Small intestine (tissue), 7 donors: ENCODE measurements around the gene TIMP3. TPM values are rescaled to one million over a fixed set of nuclear protein-coding genes. Genes with fewer than 3 reads are reported as not detected.

Experiments
- DNase-seq, 2 donors: peaks; one replicate each; pipeline versions ENCODE4 v3.0.0 to v3.0.0-alpha.2; 2013
- FAIRE-seq: peaks from 2 replicates; lab custom pipeline; 2012; peaks lifted over from hg19 to GRCh38; lab: Jason Lieb, UNC
- H3K27ac ChIP-seq, 3 donors: one replicate each; pipeline ENCODE4 v1.5.1; 2013; ENCODE audit warnings: low read length in 2 of 3, mild to moderate bottlenecking in 2 of 3, control low read depth in 1 of 3, inconsistent platforms in 1 of 3, low read depth in 1 of 3, moderate library complexity in 1 of 3
- H3K27me3 ChIP-seq, 3 donors: one replicate each; pipeline ENCODE4 v1.6.1; 2013; ENCODE audit warnings: low read length in 3 of 3, inconsistent platforms in 1 of 3; ENCODE audit not compliant: control insufficient read depth in 3 of 3, insufficient read depth in 3 of 3
- H3K36me3 ChIP-seq, 3 donors: one replicate each; pipeline ENCODE4 v1.6.1; 2013; ENCODE audit warnings: low read length in 3 of 3, inconsistent platforms in 1 of 3, low read depth in 1 of 3, mild to moderate bottlenecking in 1 of 3, moderate library complexity in 1 of 3; ENCODE audit not compliant: control insufficient read depth in 3 of 3, insufficient read depth in 2 of 3
- H3K4me1 ChIP-seq, 3 donors: one replicate each; pipeline ENCODE4 v1.6.1; 2013; ENCODE audit warnings: low read length in 2 of 3, inconsistent platforms in 1 of 3, low read depth in 1 of 3, mild to moderate bottlenecking in 1 of 3, moderate library complexity in 1 of 3; ENCODE audit not compliant: control insufficient read depth in 3 of 3, insufficient read depth in 2 of 3
- H3K4me3 ChIP-seq, 3 donors: one replicate each; pipeline ENCODE4 v1.5.1; 2013; ENCODE audit warnings: low read length in 3 of 3, control low read depth in 1 of 3, inconsistent platforms in 1 of 3, low read depth in 1 of 3, mild to moderate bottlenecking in 1 of 3, moderate library complexity in 1 of 3
- H3K9me3 ChIP-seq, 2 donors: one replicate each; pipeline ENCODE4 v1.6.1; 2013; ENCODE audit warnings: low read depth in 1 of 2, low read length in 1 of 2; ENCODE audit not compliant: control insufficient read depth in 2 of 2, insufficient read depth in 1 of 2
- WGBS, 3 donors: extraction: QIAGEN DNeasy Blood & Tissue Kit; methylation state at CpG; one replicate each; pipeline ENCODE4 v1.1.7; 2013; 5-methylcytosine and 5-hydroxymethylcytosine counted together
- polyA plus RNA-seq, 4 donors: library from polyadenylated mRNA; stranded (reverse) in 3 of 4; unstranded in 1 of 4; fragments of 200-250 nt in 3 of 4; fragments of 120-200 nt in 1 of 4; gene quantifications; one replicate each; pipeline versions ENCODE4 v1.2.1 to v1.2.3, GENCODE V29; 2013
- donor health status: healthy with polysubstance abuse.
- donor health status: control.
- donor health status: control.
- donor health status: Bipolar disorder and iron deficiency.
- donor health status: healthy.

Gene TIMP3
- polyA plus RNA-seq, 4 donors, result 1.8 to 118 (median 14.9) TPM

- Histone ChIP-seq H3K27me3 (peaks cover 0 to 8% (median 0%) of the 10 kb centered on the region in 3 donors), H3K36me3 (no peaks in the 10 kb centered on the region), H3K27ac (no peak overlapping the region), H3K4me3 (no peak overlapping the region), H3K9me3 (peaks cover 0 to 6% of the 10 kb centered on the region in 2 donors), H3K4me1 (peaks cover 0 to 14% (median 3%) of the 10 kb centered on the region in 3 donors)
- FAIRE-seq (no peak), DNase-seq (no peak)
- 85 to 96% (median 96%) methylated on average over 3 of the region's 3 CpGs for WGBS, 3 donors
Measured at GRCh38 chr22:32758866-32759385, 42.6 kb upstream of the TIMP3 start.

DNA sequence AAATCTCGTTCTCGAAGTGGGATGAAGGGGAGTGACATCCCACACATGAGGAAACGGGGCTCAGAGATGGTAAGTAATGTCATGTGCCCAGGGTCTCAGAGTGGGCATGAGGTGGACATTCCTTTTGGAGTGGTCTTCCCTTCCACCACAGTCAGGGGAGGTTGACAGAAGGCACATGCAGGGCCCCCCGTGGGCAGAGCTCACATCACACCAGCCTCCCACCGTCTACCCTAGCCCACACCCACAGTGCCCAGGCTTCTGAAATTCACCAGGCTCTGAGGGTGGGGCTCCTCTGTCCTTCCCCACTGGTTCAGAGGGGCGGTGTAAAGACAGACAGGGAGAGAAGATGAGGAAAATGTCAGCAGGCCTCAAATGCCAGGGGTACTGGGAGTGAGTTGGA lies 41.1 kb upstream of the TIMP3 start:
- Histone ChIP-seq H3K27me3 (peaks cover 0 to 8% (median 0%) of the 10 kb centered on the region in 3 donors), H3K4me1 (peaks cover 0 to 2% (median 0%) of the 10 kb centered on the region in 3 donors), H3K4me3 (no peak overlapping the region), H3K36me3 (no peaks in the 10 kb centered on the region), H3K27ac (peak overlapping the region in 1 of 3 donors; percentile 24), H3K9me3 (peaks cover 0 to 4% of the 10 kb centered on the region in 2 donors)
- no peak for FAIRE-seq
- 75 to 82% (median 81%) methylated on average over 6 of the region's 6 CpGs for WGBS, 3 donors
- DNase-seq, result no peak

GRCh38 chr22:32760815-32761214 lies 40.7 kb upstream of the TIMP3 start:
- no peaks in the 10 kb centered on the region for H3K9me3 ChIP-seq
- H3K4me3 ChIP-seq, result no peak overlapping the region
- DNase-seq, result no peak
- no peak for FAIRE-seq
- H3K27ac ChIP-seq, result peak overlapping the region in 1 of 3 donors; percentile 82
- peaks cover 0 to 8% (median 0%) of the 10 kb centered on the region in 3 donors for H3K27me3 ChIP-seq
- 61 to 80% (median 76%) methylated on average over 4 of the region's 4 CpGs for WGBS, 3 donors
- H3K36me3 ChIP-seq, result no peaks in the 10 kb centered on the region
- H3K4me1 ChIP-seq, result no peaks in the 10 kb centered on the region

DNA sequence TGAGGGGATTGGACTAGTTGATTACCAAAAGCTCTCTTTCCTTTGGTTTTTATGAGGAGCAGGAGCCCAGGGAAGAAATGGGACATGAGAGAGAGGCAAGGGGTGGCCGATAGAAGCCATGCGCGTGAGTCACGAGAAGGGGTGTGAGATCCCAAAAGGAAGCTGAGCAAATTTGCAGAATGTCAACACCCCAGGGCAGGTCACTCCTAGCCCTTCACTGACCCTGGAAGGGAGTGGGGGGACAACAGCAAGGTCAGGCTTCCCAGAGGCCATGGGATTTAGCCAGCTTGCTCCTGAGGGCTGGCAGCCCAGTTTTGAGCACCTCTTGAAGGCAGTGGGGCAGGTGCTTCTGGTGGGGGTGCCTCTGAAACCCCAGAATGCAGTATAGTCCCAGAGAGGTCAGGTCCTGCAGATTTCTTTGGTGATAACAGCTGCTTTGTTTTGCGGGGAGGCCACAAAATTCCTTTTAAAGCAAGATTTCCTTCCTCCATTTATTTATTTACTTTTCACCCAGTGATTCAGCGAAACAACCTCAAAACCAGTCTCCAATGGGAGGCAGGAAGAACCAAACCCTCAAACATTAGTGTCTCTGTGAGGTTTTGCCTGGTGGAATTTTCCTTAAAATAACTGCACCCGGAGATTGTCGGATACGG lies 40.1 kb upstream of the TIMP3 start:
- WGBS, 3 donors, result 63 to 69% (median 64%) methylated on average over 9 of the region's 9 CpGs
- Histone ChIP-seq H3K27ac (peak overlapping the region in 1 of 3 donors; percentile 82), H3K4me1 (no peaks in the 10 kb centered on the region), H3K9me3 (no peaks in the 10 kb centered on the region), H3K36me3 (no peaks in the 10 kb centered on the region), H3K4me3 (no peak overlapping the region), H3K27me3 (peaks cover 0 to 8% (median 0%) of the 10 kb centered on the region in 3 donors)
- no peak for DNase-seq
- FAIRE-seq, result no peak

- H3K36me3 ChIP-seq, result no peaks in the 10 kb centered on the region
- 59 to 84% (median 69%) methylated on average over 16 of the region's 16 CpGs for WGBS, 3 donors
- H3K9me3 ChIP-seq, result peaks cover 0 to 4% of the 10 kb centered on the region in 2 donors
- peaks cover 0 to 8% (median 0%) of the 10 kb centered on the region in 3 donors for H3K27me3 ChIP-seq
- H3K27ac ChIP-seq, result peak overlapping the region; percentile 25 to 83 (median 28)
- DNase-seq (peak in 1 of 2 donors; percentile 25), FAIRE-seq (no peak)
- no peak overlapping the region for H3K4me3 ChIP-seq
- H3K4me1 ChIP-seq, result no peaks in the 10 kb centered on the region
Measured at GRCh38 chr22:32764330-32765131, 37.0 kb upstream of the TIMP3 start.

GRCh38 chr22:32765132-32765618 lies 36.3 kb upstream of the TIMP3 start:
- DNase-seq (no peak), FAIRE-seq (no peak)
- WGBS, 3 donors, result 59 to 77% (median 67%) methylated on average over 12 of the region's 12 CpGs
- Histone ChIP-seq H3K36me3 (no peaks in the 10 kb centered on the region), H3K4me1 (no peaks in the 10 kb centered on the region), H3K27ac (peak overlapping the region; percentile 4 to 55 (median 25)), H3K4me3 (no peak overlapping the region), H3K9me3 (peaks cover 0 to 4% of the 10 kb centered on the region in 2 donors), H3K27me3 (peaks cover 0 to 8% (median 0%) of the 10 kb centered on the region in 3 donors)

DNA sequence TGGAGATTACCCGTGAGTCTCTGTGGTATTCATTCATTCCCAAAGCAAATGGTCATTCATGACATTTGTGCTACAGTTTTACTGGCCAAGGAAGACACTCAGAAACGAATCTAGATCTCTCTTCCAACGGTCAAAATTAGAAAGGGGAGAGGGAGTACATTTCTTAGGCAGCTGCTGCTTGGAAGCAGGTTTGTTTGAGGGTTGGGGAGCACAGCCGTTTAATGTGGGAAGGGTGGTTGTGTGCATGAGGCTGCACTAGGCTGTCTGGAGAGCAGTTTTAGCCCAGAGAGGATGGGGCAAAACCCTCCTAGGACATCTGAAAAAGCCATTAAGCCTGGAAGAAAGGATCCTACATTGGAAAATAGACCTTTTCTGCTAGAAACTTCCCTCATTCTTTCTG lies 29.7 kb upstream of the TIMP3 start:
- Histone ChIP-seq H3K4me3 (no peak overlapping the region), H3K27ac (no peak overlapping the region), H3K9me3 (peaks cover 0 to 5% of the 10 kb centered on the region in 2 donors), H3K36me3 (no peaks in the 10 kb centered on the region), H3K4me1 (no peaks in the 10 kb centered on the region), H3K27me3 (no peaks in the 10 kb centered on the region)
- FAIRE-seq, result no peak
- 37 to 49% (median 49%) methylated on average over 4 of the region's 4 CpGs for WGBS, 3 donors
- no peak for DNase-seq

GRCh38 chr22:32775957-32776356 lies 25.5 kb upstream of the TIMP3 start:
- Histone ChIP-seq H3K36me3 (no peaks in the 10 kb centered on the region), H3K4me3 (no peak overlapping the region), H3K4me1 (peaks cover 0 to 4% (median 0%) of the 10 kb centered on the region in 3 donors), H3K27me3 (no peaks in the 10 kb centered on the region), H3K9me3 (peaks cover 0 to 4% of the 10 kb centered on the region in 2 donors), H3K27ac (no peak overlapping the region)
- DNase-seq (peak in 1 of 2 donors; percentile 16), FAIRE-seq (no peak)
- WGBS, 3 donors, result 74 to 77% (median 75%) methylated on average over 6 of the region's 6 CpGs
